H1 (cell line): Measurements from ENCODE around the gene SPATA31E1. TPM values are rescaled to one million over a fixed set of nuclear protein-coding genes. Genes with fewer than 3 reads are reported as not detected.
A peak's percentile ranks its signal among the peaks of the same experiment; 100 is the strongest.

ENCODE experiments used
- CTCF ChIA-PET: fragments of 300-600 bp; sonication (Branson Sonifier 250); formaldehyde crosslinking; loops from one replicate; lab custom pipeline; 2021; ENCODE audit not compliant: partially characterized antibody; lab: Charles Lee
- POLR2A ChIA-PET: fragments of 300-600 bp; sonication (Branson Sonifier 250); formaldehyde crosslinking; loops from one replicate; lab custom pipeline; 2021; ENCODE audit warnings: inconsistent platforms; ENCODE audit not compliant: partially characterized antibody; lab: Charles Lee
- DNase-seq, 2 experiments: peaks; one replicate each; pipeline versions ENCODE4 v3.0.0 to v3.0.0-alpha.2; 2010 to 2022; ENCODE audit warnings: low spot score in 2 of 2, low read depth in 1 of 2, mixed read lengths in 1 of 2
- FAIRE-seq: peaks from 2 replicates; lab custom pipeline; 2011; peaks lifted over from hg19 to GRCh38; lab: Jason Lieb, UNC
- H2AFZ ChIP-seq: 2 replicates; pipeline ENCODE4 v1.8.1; 2012; ENCODE audit warnings: low read length, inconsistent platforms
- H2AK5ac ChIP-seq: 2 replicates; pipeline ENCODE4 v1.6.1; 2013; ENCODE audit warnings: low read depth, low read length
- H2BK120ac ChIP-seq: replicated peaks from 2 replicates; pipeline ENCODE3; 2013; ENCODE audit warnings: low read depth, low read length, inconsistent platforms
- H2BK12ac ChIP-seq: 2 replicates; pipeline ENCODE4 v1.6.1; 2013; ENCODE audit warnings: low read depth, low read length
- H2BK15ac ChIP-seq: 2 replicates; pipeline ENCODE4 v1.6.1; 2013; ENCODE audit warnings: low read length
- H2BK20ac ChIP-seq: 2 replicates; pipeline ENCODE4 v1.6.1; 2013; ENCODE audit warnings: low read length
- H2BK5ac ChIP-seq: 2 replicates; pipeline ENCODE4 v1.6.1; 2013; ENCODE audit warnings: low read depth, low read length
- H3K14ac ChIP-seq: 2 replicates; pipeline ENCODE4 v1.6.1; 2013; ENCODE audit warnings: inconsistent platforms; ENCODE audit not compliant: insufficient read length
- H3K18ac ChIP-seq: 2 replicates; pipeline ENCODE4 v1.6.1; 2013; ENCODE audit warnings: low read length; ENCODE audit errors: extremely low read depth
- H3K23ac ChIP-seq: 2 replicates; pipeline ENCODE4 v1.6.1; 2013; ENCODE audit warnings: inconsistent platforms; ENCODE audit not compliant: insufficient read length
- H3K23me2 ChIP-seq: 2 replicates; pipeline ENCODE4 v1.6.1; 2013; ENCODE audit warnings: low read depth, low read length
- H3K27ac ChIP-seq: 2 replicates; pipeline ENCODE4 v1.6.1; 2011; ENCODE audit warnings: low read depth, low read length, inconsistent platforms
- H3K27me3 ChIP-seq, 4 experiments: replicated peaks in 1 of 4; 1 replicate in 1 of 4; 2 replicates in 3 of 4; pipeline versions ENCODE4 v1.6.1 to v1.8.1; 2011 to 2013; ENCODE audit warnings: low read length in 3 of 4, mild to moderate bottlenecking in 3 of 4, inconsistent platforms in 2 of 4, mixed read lengths in 2 of 4, moderate library complexity in 1 of 4; ENCODE audit not compliant: control insufficient read depth in 3 of 4, insufficient read depth in 3 of 4; ENCODE audit errors: extremely low read depth in 1 of 4
- H3K36me3 ChIP-seq, 4 experiments: 2 replicates each; pipeline versions ENCODE4 v1.6.1 to v1.8.1; 2011 to 2013; ENCODE audit warnings: mild to moderate bottlenecking in 4 of 4, low read length in 3 of 4, moderate library complexity in 2 of 4, control low read depth in 1 of 4, inconsistent platforms in 1 of 4; ENCODE audit not compliant: insufficient read depth in 4 of 4, control insufficient read depth in 2 of 4
- H3K4ac ChIP-seq: replicated peaks from 2 replicates; pipeline ENCODE3; 2013; ENCODE audit warnings: low read length, low read depth, mixed read lengths, inconsistent platforms; ENCODE audit not compliant: insufficient read length
- H3K4me1 ChIP-seq, 4 experiments: replicated peaks in 1 of 4; 1 replicate in 1 of 4; 2 replicates in 3 of 4; pipeline versions ENCODE4 v1.6.1 to v1.8.1; 2011 to 2013; ENCODE audit warnings: low read length in 3 of 4, inconsistent platforms in 2 of 4, mixed read lengths in 1 of 4; ENCODE audit not compliant: insufficient read depth in 4 of 4, control insufficient read depth in 3 of 4
- H3K4me2 ChIP-seq, 2 experiments: 2 replicates each; pipeline versions ENCODE4 v1.6.1 to v1.8.1; 2011 to 2013; ENCODE audit warnings: low read depth in 2 of 2, low read length in 2 of 2, control low read depth in 1 of 2, inconsistent platforms in 1 of 2, mild to moderate bottlenecking in 1 of 2; ENCODE audit not compliant: insufficient read depth in 1 of 2
- H3K4me3 ChIP-seq, 4 experiments: fragments of 200-600, 300-600 bp in 1 of 4; sonication (generic), shearing (Covaris generic), sonication (Bioruptor Twin) in 1 of 4; 2 replicates each; pipeline versions ENCODE4 v1.5.1 to v1.8.1; 2011 to 2016; ENCODE audit warnings: low read length in 4 of 4, low read depth in 3 of 4, control low read depth in 2 of 4, inconsistent platforms in 2 of 4, mild to moderate bottlenecking in 2 of 4, mixed read lengths in 1 of 4, moderate library complexity in 1 of 4; ENCODE audit not compliant: insufficient read depth in 2 of 4; ENCODE audit errors: extremely low read depth in 1 of 4
- H3K56ac ChIP-seq: replicated peaks from 2 replicates; pipeline ENCODE3; 2013; ENCODE audit warnings: low read depth, mild to moderate bottlenecking, mixed read lengths, low read length, inconsistent platforms; ENCODE audit not compliant: insufficient read length
- H3K79me1 ChIP-seq: 2 replicates; pipeline ENCODE4 v1.6.1; 2013; ENCODE audit warnings: low read depth, low read length, control low read depth
- H3K79me2 ChIP-seq, 2 experiments: 2 replicates each; pipeline versions ENCODE4 v1.6.1 to v1.8.1; 2012 to 2013; ENCODE audit warnings: low read length in 2 of 2, mild to moderate bottlenecking in 2 of 2, inconsistent platforms in 1 of 2; ENCODE audit not compliant: insufficient read depth in 2 of 2, control insufficient read depth in 1 of 2
- H3K9ac ChIP-seq, 4 experiments: replicated peaks in 1 of 4; 1 replicate in 1 of 4; 2 replicates in 3 of 4; pipeline versions ENCODE4 v1.6.1 to v1.8.1; 2011 to 2013; ENCODE audit warnings: low read depth in 3 of 4, low read length in 3 of 4, control low read depth in 2 of 4, mild to moderate bottlenecking in 2 of 4, moderate library complexity in 2 of 4, inconsistent platforms in 1 of 4; ENCODE audit errors: extremely low read depth in 1 of 4
- H3K9me3 ChIP-seq, 2 experiments: 2 replicates each; pipeline versions ENCODE4 v1.6.1 to v1.8.1; 2012 to 2013; ENCODE audit warnings: mild to moderate bottlenecking in 2 of 2, moderate library complexity in 2 of 2, control low read depth in 1 of 2, inconsistent platforms in 1 of 2, low read depth in 1 of 2, low read length in 1 of 2, mixed read lengths in 1 of 2; ENCODE audit not compliant: insufficient read depth in 2 of 2
- H4K20me1 ChIP-seq, 2 experiments: replicated peaks in 1 of 2; 2 replicates each; pipeline versions ENCODE3 to v1.8.1; 2011 to 2013; ENCODE audit warnings: inconsistent platforms in 2 of 2, low read length in 2 of 2, mild to moderate bottlenecking in 1 of 2; ENCODE audit not compliant: insufficient read depth in 2 of 2, control insufficient read depth in 1 of 2
- H4K5ac ChIP-seq: 2 replicates; pipeline ENCODE4 v1.6.1; 2013; ENCODE audit warnings: low read length, low read depth, mixed read lengths, inconsistent platforms; ENCODE audit not compliant: insufficient read length
- H4K8ac ChIP-seq: 2 replicates; pipeline ENCODE4 v1.8.0; 2013; ENCODE audit warnings: mild to moderate bottlenecking, moderate library complexity, low read length, inconsistent platforms; ENCODE audit not compliant: insufficient read depth; ENCODE audit errors: extremely low read depth
- H4K91ac ChIP-seq: replicated peaks from 2 replicates; pipeline ENCODE3; 2013; ENCODE audit warnings: low read length, mixed read lengths, inconsistent platforms; ENCODE audit not compliant: insufficient read length
- CBX5 ChIP-seq: fragments of 300-800, 300-1000 bp; sonication (generic); IDR thresholded peaks from 2 replicates; pipeline ENCODE4 v1.7.1; 2016; ENCODE audit warnings: antibody characterized with exemption, low read length, low read depth
- CTCF ChIP-seq, 3 experiments: IDR thresholded peaks; 1 replicate in 2 of 3; 2 replicates in 1 of 3; pipeline versions ENCODE4 v1.5.1 to v1.6.1; 2011; ENCODE audit warnings: low read length in 3 of 3, mild to moderate bottlenecking in 3 of 3, inconsistent platforms in 2 of 3, low read depth in 1 of 3, moderate library complexity in 1 of 3; ENCODE audit not compliant: insufficient read depth in 1 of 3; ENCODE audit errors: control extremely low read depth in 1 of 3
- JUN ChIP-seq: IDR thresholded peaks from 2 replicates; pipeline ENCODE4 v1.6.1; 2011; ENCODE audit warnings: low read depth, mild to moderate bottlenecking, improper control_type of control experiment, low read length
- RBBP5 ChIP-seq: IDR thresholded peaks from 2 replicates; pipeline ENCODE4 v1.7.1; 2012; ENCODE audit warnings: low read depth, mild to moderate bottlenecking, inconsistent platforms, low read length, moderate library complexity, borderline replicate concordance
- RNF2 ChIP-seq: fragments of 200-900, 300-1000 bp; sonication (generic); IDR thresholded peaks from 2 replicates; pipeline ENCODE4 v1.7.1; 2016; ENCODE audit warnings: borderline replicate concordance, low read depth, mild to moderate bottlenecking, antibody characterized with exemption, low read length; ENCODE audit not compliant: poor library complexity, severe bottlenecking; ENCODE audit errors: missing control alignments
- SAP30 ChIP-seq: fragments of 300-600 bp; sonication (generic); IDR thresholded peaks from 2 replicates; pipeline ENCODE4 v1.7.1; 2012; ENCODE audit warnings: low read length, moderate library complexity, mild to moderate bottlenecking, inconsistent platforms; ENCODE audit not compliant: insufficient read depth, insufficient replicate concordance
- USF2 ChIP-seq: IDR thresholded peaks from 2 replicates; pipeline ENCODE4 v1.6.1; 2011; ENCODE audit warnings: low read length, improper control_type of control experiment
- WGBS, 2 experiments: shearing (Covaris generic) in 1 of 2; methylation state at CpG; one replicate each; pipeline versions ENCODE4 v1.1.6 to v1.1.7; 2013 to 2015; ENCODE audit warnings: low lambda C conversion rate in 2 of 2, mixed read lengths in 2 of 2, inconsistent platforms in 1 of 2, low coverage in 1 of 2, missing lambda C conversion rate in 1 of 2; ENCODE audit not compliant: insufficient replicate concordance in 2 of 2, insufficient coverage in 1 of 2, insufficient read length in 1 of 2; ENCODE audit errors: extremely low coverage in 1 of 2, missing lambda C conversion rate in 1 of 2; 5-methylcytosine and 5-hydroxymethylcytosine counted together
- polyA plus RNA-seq, 7 experiments: library from polyadenylated mRNA; depleted of rRNA in 3 of 7; stranded (reverse) in 5 of 7; unstranded in 2 of 7; fragments of >200 nt in 5 of 7; fragments of 200-250 nt in 2 of 7; gene quantifications; 1 replicate in 5 of 7; 2 replicates in 1 of 7; 4 replicates in 1 of 7; pipeline versions ENCODE4 v1.2.1 to v1.2.3, GENCODE V29; 2011 to 2013; ENCODE audit warnings: missing spikeins in 2 of 7, mixed read lengths in 2 of 7
- total RNA-seq: library from RNA; stranded (reverse); fragmentation: NEBNext Ultra II Directional; extraction: Animal tissue kit (Norgen Biotek cat#: 25700); gene quantifications from 2 replicates; pipeline ENCODE4 v1.2.1, GENCODE V29; 2021

The SPATA31E1 gene
- total and polyA plus RNA-seq, 2 of the 8 experiments (the other 6 are each of a cell fraction or from before 2014, with no cell fraction given), result 0.05 to 0.09 TPM

GRCh38 chr9:87875831-87876545, 6.7 kb upstream of the SPATA31E1 start:
- no peak overlapping the region for H3K56ac ChIP-seq
- ChIA-PET CTCF (interaction anchor here (1.0 to 4.4 kb wide), 4 partner anchors 8 to 166 kb away, joined by 3 to 30 read pairs (median 5); partner anchors contain the start of gene SPATA31E1), POLR2A (no interaction called here)
- no peak overlapping the region for H3K27ac ChIP-seq
- no peak overlapping the region for H4K91ac ChIP-seq
- H3K36me3 ChIP-seq, result no peaks in the 10 kb centered on the region
- H3K18ac ChIP-seq, result no peak overlapping the region; the same call in 1 of the 2 replicates
- H3K9me3 ChIP-seq, result no peaks in the 10 kb centered on the region; a peak in 1 of 4 replicates
- FAIRE-seq, result no peak
- no peak overlapping the region for H3K4me3 ChIP-seq
- no peak overlapping the region for H4K8ac ChIP-seq
- no peaks in the 10 kb centered on the region for H4K20me1 ChIP-seq
- H3K27me3 ChIP-seq, result no peaks in the 10 kb centered on the region; a peak in 1 of 7 replicates
- no peaks in the 10 kb centered on the region for H3K79me2 ChIP-seq
- H2BK20ac ChIP-seq, result no peak overlapping the region; the same call in 1 of the 2 replicates
- H2BK12ac ChIP-seq, result 0 out of 2 replicates have a peak overlapping the region, but pooled peaks have one; percentile 27
- no peak overlapping the region for H2BK120ac ChIP-seq
- no peak overlapping the region for H3K14ac ChIP-seq
- no peaks in the 10 kb centered on the region for H3K79me1 ChIP-seq
- no peak overlapping the region for H2BK5ac ChIP-seq
- H4K5ac ChIP-seq, result no peak overlapping the region
- 67% methylated on average over 5 of the region's 5 CpGs; no CpG with 5 or more reads in 1 of the 2 experiments for WGBS, 2 experiments
- H3K9ac ChIP-seq, result no peak overlapping the region
- peak overlapping the region; percentile 19; the same call in 1 of the 2 replicates for H2AK5ac ChIP-seq
- no peak overlapping the region for H3K4ac ChIP-seq
- H2AFZ ChIP-seq, result no peak overlapping the region
- H2BK15ac ChIP-seq, result no peak overlapping the region
- no peak overlapping the region for H3K23ac ChIP-seq
- no peak overlapping the region for H3K4me2 ChIP-seq
- H3K23me2 ChIP-seq, result no peaks in the 10 kb centered on the region; the same call in 1 of the 2 replicates
- peak in 1 of 2 experiments; percentile 43 for DNase-seq
- peaks cover 0 to 3% (median under 1%) of the 10 kb centered on the region in 4 experiments; a peak in 2 of 7 replicates for H3K4me1 ChIP-seq
- TF ChIP-seq USF2, result no peak
- TF ChIP-seq RBBP5, result no peak
- no peak for TF ChIP-seq JUN
- TF ChIP-seq CBX5, result no peak
- TF ChIP-seq CTCF (IDR thresholded peaks at IDR 0.05; ENCODE audit: control extremely low read depth in 1 of 3, insufficient read depth in 1 of 3, low read depth in 1 of 3, low read length in 3 of 3), result no peak
- no peak for TF ChIP-seq RNF2
- no peak for TF ChIP-seq SAP30
